B cell (primary cell): ENCODE measurements around the gene HOXB4.
"Not testable (repeated sequence)": the region's sequence is repeated elsewhere in the genome, so short reads cannot be mapped to it uniquely, and the experiment has no call there.

Source experiments
- EZH2 ChIP-seq: IDR thresholded peaks from 2 replicates; pipeline ENCODE4 v1.6.1; 2012; ENCODE audit warnings: borderline replicate concordance, low read depth, mild to moderate bottlenecking, moderate library complexity, low read length; ENCODE audit not compliant: insufficient read depth, poor library complexity, severe bottlenecking
- TF ChIP-seq, protein P1 (sequence below): fragments of 200-600 bp; IDR thresholded peaks from one replicate; pipeline ENCODE4 v1.8.0; 2022; ENCODE audit warnings: antibody characterized with exemption, mild to moderate bottlenecking

GRCh38 chr17:48535793-48536559, 42.2 kb downstream of the HOXB4 start:
- TF ChIP-seq, protein P1, sequence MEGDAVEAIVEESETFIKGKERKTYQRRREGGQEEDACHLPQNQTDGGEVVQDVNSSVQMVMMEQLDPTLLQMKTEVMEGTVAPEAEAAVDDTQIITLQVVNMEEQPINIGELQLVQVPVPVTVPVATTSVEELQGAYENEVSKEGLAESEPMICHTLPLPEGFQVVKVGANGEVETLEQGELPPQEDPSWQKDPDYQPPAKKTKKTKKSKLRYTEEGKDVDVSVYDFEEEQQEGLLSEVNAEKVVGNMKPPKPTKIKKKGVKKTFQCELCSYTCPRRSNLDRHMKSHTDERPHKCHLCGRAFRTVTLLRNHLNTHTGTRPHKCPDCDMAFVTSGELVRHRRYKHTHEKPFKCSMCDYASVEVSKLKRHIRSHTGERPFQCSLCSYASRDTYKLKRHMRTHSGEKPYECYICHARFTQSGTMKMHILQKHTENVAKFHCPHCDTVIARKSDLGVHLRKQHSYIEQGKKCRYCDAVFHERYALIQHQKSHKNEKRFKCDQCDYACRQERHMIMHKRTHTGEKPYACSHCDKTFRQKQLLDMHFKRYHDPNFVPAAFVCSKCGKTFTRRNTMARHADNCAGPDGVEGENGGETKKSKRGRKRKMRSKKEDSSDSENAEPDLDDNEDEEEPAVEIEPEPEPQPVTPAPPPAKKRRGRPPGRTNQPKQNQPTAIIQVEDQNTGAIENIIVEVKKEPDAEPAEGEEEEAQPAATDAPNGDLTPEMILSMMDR, result not testable (repeated sequence)
- TF ChIP-seq EZH2, result not testable (repeated sequence)
